Gastroesophageal sphincter (tissue), 4 donors: ENCODE data around the gene APBA2. TPM values are rescaled to one million over a fixed set of nuclear protein-coding genes. Genes with fewer than 3 reads are reported as not detected.

Experiments
- ATAC-seq: fragments of 150-250 bp; one replicate; pipeline ENCODE4 v1.9.1; 2016; ENCODE audit warnings: mild to moderate bottlenecking, moderate library complexity
- H3K27ac ChIP-seq, 4 donors: fragments of 200-600 bp; sonication (generic) in 3 of 4; 1 replicate in 3 of 4; 2 replicates in 1 of 4; pipeline ENCODE4 v1.5.1; 2016 to 2019
- H3K27me3 ChIP-seq: fragments of 200-600 bp; sonication (generic); one replicate; pipeline ENCODE4 v1.5.1; 2019
- H3K36me3 ChIP-seq, 2 donors: fragments of 200-600 bp; sonication (generic); one replicate each; pipeline ENCODE4 v1.5.1; 2019; ENCODE audit warnings: control low read depth in 1 of 2
- H3K4me1 ChIP-seq, 3 donors: fragments of 200-600 bp; sonication (generic); 1 replicate in 2 of 3; 2 replicates in 1 of 3; pipeline ENCODE4 v1.5.1; 2016 to 2019; ENCODE audit warnings: control low read depth in 2 of 3
- H3K4me3 ChIP-seq, 2 donors: fragments of 200-600 bp; sonication (generic); one replicate each; pipeline ENCODE4 v1.5.1; 2019; ENCODE audit warnings: mild to moderate bottlenecking in 1 of 2, moderate library complexity in 1 of 2
- H3K9me3 ChIP-seq, 3 donors: fragments of 200-600 bp; sonication (generic); one replicate each; pipeline ENCODE4 v1.5.1; 2017 to 2019; ENCODE audit warnings: control low read depth in 2 of 3
- EP300 ChIP-seq: sonication (generic); formaldehyde crosslinking; IDR thresholded peaks from one replicate; pipeline ENCODE4 v1.6.1; 2017; ENCODE audit warnings: antibody characterized with exemption, mild to moderate bottlenecking
- POLR2A ChIP-seq, 2 donors: fragments of 450-650 bp; IDR thresholded peaks; one replicate each; pipeline ENCODE4 v1.6.1; 2017; ENCODE audit warnings: antibody characterized with exemption in 2 of 2, mild to moderate bottlenecking in 2 of 2, moderate library complexity in 1 of 2
- POLR2AphosphoS5 ChIP-seq: sonication (generic); formaldehyde crosslinking; IDR thresholded peaks from one replicate; pipeline ENCODE4 v1.6.1; 2017; ENCODE audit warnings: antibody characterized with exemption
- WGBS, 2 donors: methylation state at CpG; one replicate each; pipeline ENCODE4 v1.1.5; 2018; ENCODE audit warnings: low coverage in 1 of 2; 5-methylcytosine and 5-hydroxymethylcytosine counted together
- total RNA-seq, 4 donors: library from RNA; depleted of rRNA; stranded (reverse); fragments of >200 nt; gene quantifications; one replicate each; pipeline ENCODE4 v1.1.0, GENCODE V29; 2016
- TF ChIP-seq, protein P1 (sequence below), 4 experiments: fragments of 200-600 bp in 2 of 4; fragments of 450-650 bp in 2 of 4; sonication (generic) in 1 of 4; IDR thresholded peaks; one replicate each; pipeline ENCODE4 v1.5.1; 2017 to 2019; ENCODE audit warnings: antibody characterized with exemption in 4 of 4, mild to moderate bottlenecking in 2 of 4, moderate library complexity in 2 of 4

The APBA2 gene
- total RNA-seq, 4 donors from 2014 or later: 3.1 to 14.9 (median 4.2) TPM

DNA sequence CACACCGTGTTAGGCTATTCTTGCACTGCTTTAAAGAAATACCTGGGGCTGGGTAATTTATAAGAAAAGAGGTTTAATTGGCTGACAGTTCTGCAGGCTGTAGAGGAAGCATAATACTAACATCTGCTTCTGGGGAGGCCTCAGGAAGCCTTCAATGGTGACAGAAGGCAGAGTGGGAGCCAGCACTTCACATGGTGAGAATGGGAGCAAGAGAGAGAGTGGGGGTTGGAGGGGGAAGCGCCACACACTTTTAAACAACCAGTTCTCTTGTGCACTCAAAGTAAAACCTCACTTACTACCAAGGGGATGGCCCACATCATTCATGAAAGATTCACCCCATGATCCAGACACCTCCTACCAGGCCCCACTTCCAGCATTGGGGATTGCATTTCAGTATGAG lies 181.1 kb downstream of the APBA2 start:
- H3K4me3 ChIP-seq: no peak overlapping the region
- peaks cover 4% of the 10 kb centered on the region for H3K27me3 ChIP-seq
- no peaks in the 10 kb centered on the region for H3K4me1 ChIP-seq
- H3K27ac ChIP-seq: no peak overlapping the region
- TF ChIP-seq POLR2AphosphoS5: no peak
- no peak for TF ChIP-seq EP300
- TF ChIP-seq, protein P1, sequence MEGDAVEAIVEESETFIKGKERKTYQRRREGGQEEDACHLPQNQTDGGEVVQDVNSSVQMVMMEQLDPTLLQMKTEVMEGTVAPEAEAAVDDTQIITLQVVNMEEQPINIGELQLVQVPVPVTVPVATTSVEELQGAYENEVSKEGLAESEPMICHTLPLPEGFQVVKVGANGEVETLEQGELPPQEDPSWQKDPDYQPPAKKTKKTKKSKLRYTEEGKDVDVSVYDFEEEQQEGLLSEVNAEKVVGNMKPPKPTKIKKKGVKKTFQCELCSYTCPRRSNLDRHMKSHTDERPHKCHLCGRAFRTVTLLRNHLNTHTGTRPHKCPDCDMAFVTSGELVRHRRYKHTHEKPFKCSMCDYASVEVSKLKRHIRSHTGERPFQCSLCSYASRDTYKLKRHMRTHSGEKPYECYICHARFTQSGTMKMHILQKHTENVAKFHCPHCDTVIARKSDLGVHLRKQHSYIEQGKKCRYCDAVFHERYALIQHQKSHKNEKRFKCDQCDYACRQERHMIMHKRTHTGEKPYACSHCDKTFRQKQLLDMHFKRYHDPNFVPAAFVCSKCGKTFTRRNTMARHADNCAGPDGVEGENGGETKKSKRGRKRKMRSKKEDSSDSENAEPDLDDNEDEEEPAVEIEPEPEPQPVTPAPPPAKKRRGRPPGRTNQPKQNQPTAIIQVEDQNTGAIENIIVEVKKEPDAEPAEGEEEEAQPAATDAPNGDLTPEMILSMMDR (IDR thresholded peaks at IDR 0.05): no peak
- no peak for TF ChIP-seq POLR2A (IDR thresholded peaks at IDR 0.05)
- ATAC-seq: no peak
- 68 to 69% methylated on average over 2 of the region's 2 CpGs for WGBS, 2 donors
- peaks cover 0 to 8% (median 0%) of the 10 kb centered on the region in 3 donors for H3K9me3 ChIP-seq
- H3K36me3 ChIP-seq: no peaks in the 10 kb centered on the region

DNA sequence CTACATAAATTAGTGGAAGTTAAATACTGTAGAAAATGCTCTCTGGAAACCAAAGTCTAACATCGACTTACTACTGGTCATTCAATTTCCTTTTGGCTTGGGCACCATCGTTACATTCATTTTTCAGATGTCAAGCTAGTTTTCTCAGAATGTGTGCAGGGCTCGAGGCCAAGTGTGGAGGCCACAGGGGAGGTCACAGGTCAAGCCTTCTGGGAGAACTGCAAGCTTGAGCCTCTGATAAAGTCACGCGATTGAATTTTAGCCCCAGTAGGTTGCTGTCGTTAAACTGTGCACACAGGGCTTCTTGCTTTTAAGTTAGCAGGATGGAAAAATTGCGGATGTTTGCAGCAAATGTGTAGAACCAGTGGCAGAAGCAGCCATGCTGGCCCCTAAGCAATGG lies 182.2 kb downstream of the APBA2 start:
- 37 to 40% methylated on average over 2 to 6 of the region's 7 CpGs for WGBS, 2 donors
- Histone ChIP-seq H3K4me3 (no peak overlapping the region), H3K27ac (no peak overlapping the region), H3K9me3 (peaks cover 0 to 8% (median 0%) of the 10 kb centered on the region in 3 donors), H3K36me3 (no peaks in the 10 kb centered on the region), H3K4me1 (no peaks in the 10 kb centered on the region), H3K27me3 (no peaks in the 10 kb centered on the region)
- ATAC-seq: no peak
- TF ChIP-seq, protein P1 (IDR thresholded peaks at IDR 0.05): no peak
- TF ChIP-seq EP300: no peak
- no peak for TF ChIP-seq POLR2AphosphoS5
- no peak for TF ChIP-seq POLR2A (IDR thresholded peaks at IDR 0.05)

GRCh38 chr15:29070471-29071231 lies 184.9 kb downstream of the APBA2 start:
- Histone ChIP-seq H3K4me1 (no peaks in the 10 kb centered on the region), H3K9me3 (peaks cover 0 to 8% (median 0%) of the 10 kb centered on the region in 3 donors), H3K4me3 (no peak overlapping the region), H3K27me3 (no peaks in the 10 kb centered on the region), H3K36me3 (no peaks in the 10 kb centered on the region), H3K27ac (no peak overlapping the region)
- no peak for ATAC-seq
- TF ChIP-seq POLR2AphosphoS5 (no peak), EP300 (no peak), POLR2A (IDR thresholded peaks at IDR 0.05) (no peak)
- TF ChIP-seq, protein P1 (IDR thresholded peaks at IDR 0.05): no peak
- WGBS, 2 donors: 33 to 70% methylated on average over 3 to 10 of the region's 17 CpGs

DNA sequence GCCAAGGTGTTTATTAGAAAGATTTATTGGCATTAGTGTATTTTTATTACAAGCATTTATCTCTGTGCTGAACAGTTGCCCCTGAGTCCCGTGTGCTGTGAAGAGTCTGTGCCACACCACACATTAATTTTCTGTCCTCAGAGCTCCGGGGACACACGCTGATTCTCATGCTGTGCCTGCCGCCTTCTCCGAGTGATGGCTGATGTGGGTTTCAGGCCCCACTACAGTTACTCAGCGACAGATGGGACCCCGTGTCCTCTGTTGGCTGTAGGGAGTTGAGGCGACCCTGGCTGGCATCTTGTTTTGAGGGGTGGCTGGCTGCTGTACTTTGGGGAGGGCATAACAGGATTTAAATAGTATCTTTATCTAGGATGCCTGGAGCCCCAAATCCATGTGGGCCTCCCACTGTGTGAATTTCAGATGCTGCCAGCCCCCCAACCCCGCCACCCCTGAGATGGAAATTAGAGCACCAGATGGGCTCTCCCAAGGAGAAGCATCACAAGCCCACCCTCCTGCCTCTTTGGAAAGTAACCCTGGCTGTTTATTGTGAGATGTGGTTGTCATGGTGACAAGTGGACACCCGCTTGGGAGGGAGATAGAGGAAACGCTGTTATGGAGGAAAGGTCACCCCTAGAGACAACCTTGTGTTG lies 185.6 kb downstream of the APBA2 start:
- H3K4me3 ChIP-seq: no peak overlapping the region
- H3K9me3 ChIP-seq: peaks cover 0 to 8% (median 0%) of the 10 kb centered on the region in 3 donors
- 43 to 85% methylated on average over 2 to 4 of the region's 11 CpGs for WGBS, 2 donors
- no peak for ATAC-seq
- H3K27ac ChIP-seq: no peak overlapping the region
- H3K36me3 ChIP-seq: no peaks in the 10 kb centered on the region
- H3K4me1 ChIP-seq: no peaks in the 10 kb centered on the region
- no peaks in the 10 kb centered on the region for H3K27me3 ChIP-seq
- TF ChIP-seq, protein P1 (IDR thresholded peaks at IDR 0.05): no peak
- no peak for TF ChIP-seq POLR2AphosphoS5
- no peak for TF ChIP-seq POLR2A (IDR thresholded peaks at IDR 0.05)
- no peak for TF ChIP-seq EP300
